EH (cell line): ENCODE results near the gene USP47.

ENCODE experiments used
- DNase-seq: peaks from one replicate; pipeline ENCODE4 v3.0.0-alpha.2; 2015; ENCODE audit warnings: low read depth

USP47 gene

GRCh38 chr11:11841723-11842420 lies at the start of gene USP47:
Gene USP47, plus strand, starts transcription at chr11:11841972. Its CDS starts 214 bp downstream, at chr11:11842186.
- peak; percentile 88 for DNase-seq

- no peak for DNase-seq
Measured at GRCh38 chr11:11793073-11793472, 48.7 kb upstream of the USP47 start.

GRCh38 chr11:11798586-11799438 lies 43.0 kb upstream of the USP47 start:
- peak; percentile 77 for DNase-seq

GRCh38 chr11:11805228-11805627 lies 36.5 kb upstream of the USP47 start:
- no peak for DNase-seq

- no peak for DNase-seq
Measured at GRCh38 chr11:11806074-11806473, 35.7 kb upstream of the USP47 start.

- no peak for DNase-seq
Measured at GRCh38 chr11:11806586-11806985, 35.2 kb upstream of the USP47 start.

GRCh38 chr11:11807811-11808782 lies 33.7 kb upstream of the USP47 start:
- DNase-seq, result peak; percentile 24

- peak; percentile 23 for DNase-seq
Measured at GRCh38 chr11:11808992-11809615, 32.7 kb upstream of the USP47 start.

GRCh38 chr11:11810764-11811726 lies 30.7 kb upstream of the USP47 start:
- no peak for DNase-seq

GRCh38 chr11:11813288-11813962 lies 28.3 kb upstream of the USP47 start:
- DNase-seq, result peak; percentile 98

GRCh38 chr11:11814614-11815452 lies 26.9 kb upstream of the USP47 start:
- DNase-seq, result no peak

GRCh38 chr11:11816511-11817314 lies 25.1 kb upstream of the USP47 start:
- DNase-seq, result peak; percentile 52

GRCh38 chr11:11817957-11818356 lies 23.8 kb upstream of the USP47 start:
- no peak for DNase-seq

- DNase-seq, result no peak
Measured at GRCh38 chr11:11818529-11819121, 23.1 kb upstream of the USP47 start.

GRCh38 chr11:11821899-11822298 lies 19.9 kb upstream of the USP47 start:
- peak; percentile 37 for DNase-seq

- no peak for DNase-seq
Measured at GRCh38 chr11:11822946-11823345, 18.8 kb upstream of the USP47 start.

GRCh38 chr11:11826260-11826659 lies 15.5 kb upstream of the USP47 start:
- no peak for DNase-seq

GRCh38 chr11:11827272-11827671 lies 14.5 kb upstream of the USP47 start:
- no peak for DNase-seq
